ENCODE measurements around the gene PIK3R1.

GRCh38 chr5:68305223-68305870 is 89.8 kb downstream of the PIK3R1 start:
- TF ChIP-seq POLR2A (IDR thresholded peaks at IDR 0.05) (no peak), CTCF (IDR thresholded peaks at IDR 0.05) (no peak)
